Keratinocyte (primary cell): ENCODE measurements around the gene EPHA3.

ENCODE experiments used
- CTCF ChIP-seq, 3 experiments: IDR thresholded peaks in 1 of 3; conservative IDR thresholded peaks in 1 of 3; optimal IDR thresholded peaks in 1 of 3; 2 replicates in 2 of 3; 3 replicates in 1 of 3; pipeline versions ENCODE3 to v1.5.1; 2011; ENCODE audit warnings: low read length in 3 of 3, mild to moderate bottlenecking in 3 of 3, moderate library complexity in 2 of 3, control low read depth in 1 of 3, inconsistent platforms in 1 of 3; ENCODE audit not compliant: insufficient read depth in 2 of 3; ENCODE audit errors: extremely low read depth in 1 of 3
- EZH2 ChIP-seq: IDR thresholded peaks from one replicate; pipeline ENCODE4 v1.6.1; 2012; ENCODE audit warnings: inconsistent platforms, mild to moderate bottlenecking, low read length, moderate library complexity

DNA sequence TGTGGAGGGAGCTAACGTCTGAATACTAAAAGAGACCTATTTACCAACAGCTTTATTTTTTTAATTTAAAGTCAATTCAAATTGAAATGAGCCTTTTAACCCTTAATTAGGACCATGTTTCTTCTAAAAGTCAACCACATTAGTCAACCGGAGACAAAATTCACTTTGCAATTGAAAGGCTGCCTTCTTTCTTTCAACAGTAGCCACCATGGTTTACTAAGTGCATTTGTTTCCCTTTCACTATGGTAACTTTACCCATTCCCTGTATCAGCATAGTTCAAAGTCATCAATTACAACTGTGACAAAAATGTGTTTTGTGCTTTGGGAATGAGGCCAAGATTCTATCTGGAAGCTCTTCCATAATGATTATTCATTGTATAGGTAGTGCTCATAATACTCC lies 225.4 kb downstream of the EPHA3 start:
- TF ChIP-seq CTCF (optimal IDR thresholded peaks at IDR 0.05 in 1 of 3, IDR thresholded peaks at IDR 0.05 in 1 of 3, conservative IDR thresholded peaks at IDR 0.05 in 1 of 3; ENCODE audit: extremely low read depth in 1 of 3, insufficient read depth in 2 of 3, low read length in 3 of 3) (no peak), EZH2 (no peak)
